Mesenchymal stem cell (in vitro differentiated cells and primary cell): ENCODE data around the gene VPS35L. TPM values are rescaled to one million over a fixed set of nuclear protein-coding genes. Genes with fewer than 3 reads are reported as not detected.
A peak's percentile ranks its signal among the peaks of the same experiment; 100 is the strongest.

Experiments used
- DNase-seq: peaks from one replicate; pipeline ENCODE4 v3.0.0-alpha.2; 2013
- H2AFZ ChIP-seq: one replicate; pipeline ENCODE4 v1.6.1; 2013; ENCODE audit warnings: low read depth, mild to moderate bottlenecking, control low read depth, inconsistent platforms, low read length, moderate library complexity
- H2AK5ac ChIP-seq: 2 replicates; pipeline ENCODE4 v1.6.1; 2013; ENCODE audit warnings: low read length, moderate library complexity, mild to moderate bottlenecking, inconsistent platforms; ENCODE audit not compliant: severe bottlenecking
- H2BK120ac ChIP-seq: one replicate; pipeline ENCODE4 v1.6.1; 2013; ENCODE audit warnings: low read depth, mild to moderate bottlenecking, inconsistent platforms, low read length, moderate library complexity
- H2BK12ac ChIP-seq, 2 experiments: one replicate each; pipeline ENCODE4 v1.6.1; 2013; ENCODE audit warnings: inconsistent platforms in 2 of 2, low read length in 2 of 2, mild to moderate bottlenecking in 2 of 2, moderate library complexity in 2 of 2, control low read depth in 1 of 2
- H2BK15ac ChIP-seq: one replicate; pipeline ENCODE4 v1.6.1; 2013; ENCODE audit warnings: mild to moderate bottlenecking, low read depth, inconsistent platforms; ENCODE audit not compliant: poor library complexity, severe bottlenecking
- H2BK5ac ChIP-seq: 2 replicates; pipeline ENCODE4 v1.6.1; 2013; ENCODE audit warnings: low read depth, mild to moderate bottlenecking, low read length, control low read depth, inconsistent platforms; ENCODE audit not compliant: poor library complexity, severe bottlenecking
- H3K14ac ChIP-seq, 2 experiments: one replicate each; pipeline ENCODE4 v1.6.1; 2013; ENCODE audit warnings: inconsistent platforms in 2 of 2, low read length in 2 of 2, control low read depth in 1 of 2, mild to moderate bottlenecking in 1 of 2, moderate library complexity in 1 of 2
- H3K18ac ChIP-seq, 2 experiments: one replicate each; pipeline ENCODE4 v1.6.1; 2013; ENCODE audit warnings: inconsistent platforms in 2 of 2, low read length in 2 of 2, control low read depth in 1 of 2, low read depth in 1 of 2, mild to moderate bottlenecking in 1 of 2
- H3K23ac ChIP-seq, 2 experiments: one replicate each; pipeline ENCODE4 v1.6.1; 2013; ENCODE audit warnings: inconsistent platforms in 2 of 2, low read length in 2 of 2, mild to moderate bottlenecking in 2 of 2, moderate library complexity in 2 of 2, control low read depth in 1 of 2
- H3K27ac ChIP-seq: 2 replicates; pipeline ENCODE4 v1.5.1; 2013; ENCODE audit warnings: mild to moderate bottlenecking, moderate library complexity, low read length, control low read depth, inconsistent platforms; ENCODE audit not compliant: poor library complexity, severe bottlenecking
- H3K27me3 ChIP-seq, 2 experiments: 2 replicates each; pipeline versions ENCODE4 v1.6.1 to v1.7.0; 2013; ENCODE audit warnings: low read length in 2 of 2, mild to moderate bottlenecking in 2 of 2, moderate library complexity in 2 of 2, control low read depth in 1 of 2, inconsistent platforms in 1 of 2; ENCODE audit not compliant: control insufficient read depth in 1 of 2, insufficient read depth in 1 of 2
- H3K36me3 ChIP-seq, 2 experiments: 2 replicates each; pipeline versions ENCODE4 v1.6.1 to v1.7.0; 2013; ENCODE audit warnings: low read length in 2 of 2, control low read depth in 1 of 2, inconsistent platforms in 1 of 2, low read depth in 1 of 2, mild to moderate bottlenecking in 1 of 2; ENCODE audit not compliant: insufficient read depth in 2 of 2, control insufficient read depth in 1 of 2
- H3K4ac ChIP-seq, 2 experiments: one replicate each; pipeline ENCODE4 v1.6.1; 2013; ENCODE audit warnings: inconsistent platforms in 2 of 2, low read length in 2 of 2, mild to moderate bottlenecking in 2 of 2, moderate library complexity in 2 of 2, control low read depth in 1 of 2, low read depth in 1 of 2
- H3K4me1 ChIP-seq: 2 replicates; pipeline ENCODE4 v1.6.1; 2013; ENCODE audit warnings: low read depth, low read length, control low read depth; ENCODE audit not compliant: control insufficient read depth, insufficient read depth
- H3K4me2 ChIP-seq: 2 replicates; pipeline ENCODE4 v1.6.1; 2013; ENCODE audit warnings: low read length, mild to moderate bottlenecking, inconsistent platforms; ENCODE audit not compliant: poor library complexity, severe bottlenecking
- H3K4me3 ChIP-seq, 2 experiments: 2 replicates each; pipeline versions ENCODE4 v1.5.1 to v1.7.0; 2013; ENCODE audit warnings: low read length in 2 of 2, mild to moderate bottlenecking in 2 of 2, control low read depth in 1 of 2, low read depth in 1 of 2; ENCODE audit not compliant: insufficient read depth in 1 of 2
- H3K79me1 ChIP-seq: replicated peaks from 2 replicates; pipeline ENCODE4 v1.6.1; 2013; ENCODE audit warnings: mild to moderate bottlenecking, control low read depth, low read length, inconsistent platforms; ENCODE audit not compliant: poor library complexity, severe bottlenecking
- H3K9ac ChIP-seq: 2 replicates; pipeline ENCODE4 v1.7.0; 2013; ENCODE audit warnings: mild to moderate bottlenecking, low read length, moderate library complexity
- H3K9me3 ChIP-seq: 2 replicates; pipeline ENCODE4 v1.7.0; 2013; ENCODE audit warnings: mild to moderate bottlenecking, low read length; ENCODE audit not compliant: control insufficient read depth
- H4K8ac ChIP-seq: one replicate; pipeline ENCODE4 v1.6.1; 2013; ENCODE audit warnings: inconsistent platforms, mild to moderate bottlenecking, low read length, moderate library complexity
- H4K91ac ChIP-seq: one replicate; pipeline ENCODE4 v1.6.1; 2013; ENCODE audit warnings: mild to moderate bottlenecking, low read length, inconsistent platforms
- WGBS: methylation state at CpG from one replicate; pipeline ENCODE4 v1.1.7; 2013; ENCODE audit warnings: mixed read lengths; 5-methylcytosine and 5-hydroxymethylcytosine counted together
- polyA plus RNA-seq, 2 experiments: library from polyadenylated mRNA; stranded (reverse); fragments of 200-250 nt; gene quantifications; one replicate each; pipeline ENCODE4 v1.2.3, GENCODE V29; 2013

The VPS35L gene
- polyA plus RNA-seq (2013, experiment 1 of 2) = 60.5 TPM
- 56.6 TPM for polyA plus RNA-seq (2013, experiment 2 of 2)

DNA sequence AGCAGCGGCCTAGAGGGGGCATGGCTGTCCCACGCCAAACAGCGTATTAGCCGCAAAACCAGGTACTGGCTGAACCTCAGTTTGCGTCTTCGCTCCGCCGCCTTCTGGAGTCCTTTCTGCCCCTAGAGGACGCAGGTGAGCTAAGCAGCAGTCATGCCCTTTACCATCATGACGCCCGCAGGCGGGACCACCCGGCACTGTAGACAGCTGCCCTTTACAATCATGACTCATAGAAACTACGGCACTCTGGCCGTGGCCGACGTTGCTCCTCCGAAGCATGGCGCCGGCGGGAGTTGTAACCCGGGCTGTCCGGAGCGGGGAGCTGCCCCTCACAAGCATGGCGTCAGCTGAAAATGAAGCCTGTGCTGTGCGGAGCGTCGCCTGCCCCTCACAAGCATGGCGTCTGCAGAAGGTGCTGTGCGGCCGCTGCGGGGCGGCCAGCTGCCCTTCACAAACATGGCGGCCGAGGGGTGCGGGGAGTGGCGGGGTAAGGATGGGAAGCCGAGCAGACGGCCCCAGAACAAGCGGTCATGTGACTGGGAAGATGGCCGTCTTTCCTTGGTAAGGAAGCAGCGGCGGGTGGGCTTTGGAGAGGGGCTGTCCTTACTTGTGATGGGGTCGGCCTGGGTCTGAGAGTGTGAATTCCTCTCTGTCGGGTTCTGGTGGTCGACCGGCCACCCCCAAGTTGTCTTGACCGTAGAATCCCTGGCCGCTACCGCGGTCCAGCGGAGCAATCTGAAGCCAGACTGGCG is at the start of gene VPS35L:
Gene VPS35L, plus strand, starts transcription at position 518 of the 752 bp plus-strand sequence. Its CDS starts 27 bp downstream, at position 545.
- Histone ChIP-seq H3K9me3 (no peaks in the 10 kb centered on the region), H2BK15ac (peak within 1 kb of the TSS; percentile 90), H2BK5ac (peak within 1 kb of the TSS; percentile 63), H3K14ac (peak within 1 kb of the TSS in 1 of 2 experiments; percentile 73), H3K4me2 (peak within 1 kb of the TSS; percentile 75), H2BK12ac (peak within 1 kb of the TSS in 1 of 2 experiments; percentile 54), H3K23ac (peak within 1 kb of the TSS; percentile 23 to 42), H3K79me1 (peaks cover 17% of the 10 kb centered on the region), H3K36me3 (peaks cover 0 to 16% of the 10 kb centered on the region in 2 experiments), H3K4me3 (peak within 1 kb of the TSS; percentile 75 to 91), H3K27me3 (no peaks in the 10 kb centered on the region), H4K91ac (peak within 1 kb of the TSS; percentile 78), H4K8ac (peak within 1 kb of the TSS; percentile 95), H3K18ac (peak within 1 kb of the TSS; percentile 89 to 94), H3K4ac (peak within 1 kb of the TSS; percentile 88), H2AFZ (peak within 1 kb of the TSS; percentile 85), H3K9ac (peak within 1 kb of the TSS; percentile 99), H3K27ac (peak within 1 kb of the TSS; percentile 96), H2AK5ac (peak within 1 kb of the TSS; percentile 6), H3K4me1 (peaks cover 3% of the 10 kb centered on the region), H2BK120ac (peak within 1 kb of the TSS; percentile 88)
- DNase-seq = peak; percentile 99
- under 1% methylated on average over 48 of the region's 53 CpGs for WGBS

DNA sequence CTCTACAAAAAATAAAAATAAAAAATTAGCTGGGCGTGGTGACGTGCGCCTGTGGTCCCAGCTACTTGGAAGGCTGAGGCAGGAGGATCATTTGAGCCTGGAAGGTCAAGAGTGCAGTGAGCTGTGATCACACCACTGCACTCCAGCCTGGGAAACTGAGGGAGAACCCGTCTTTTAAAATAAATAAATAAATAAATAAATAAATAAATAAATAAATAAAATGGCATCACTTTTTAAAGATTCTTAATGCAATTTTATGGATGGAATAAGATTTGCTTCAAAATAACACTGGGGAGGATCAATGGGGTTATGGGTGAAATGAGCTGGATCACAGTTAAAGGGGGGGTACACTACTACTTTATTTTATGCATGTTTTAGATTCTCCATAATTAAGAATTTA is 48.5 kb upstream of the VPS35L start:
- WGBS = 100% methylated on average over 3 of the region's 4 CpGs
- Histone ChIP-seq H3K14ac (no peak overlapping the region), H2BK12ac (no peak overlapping the region), H2BK15ac (no peak overlapping the region), H3K36me3 (peaks cover 29 to 81% of the 10 kb centered on the region in 2 experiments), H3K4me3 (no peak overlapping the region), H3K9ac (no peak overlapping the region), H4K8ac (no peak overlapping the region), H3K27me3 (no peaks in the 10 kb centered on the region), H2BK120ac (no peak overlapping the region), H3K27ac (no peak overlapping the region), H3K18ac (no peak overlapping the region), H3K4me2 (no peak overlapping the region), H3K79me1 (peaks cover 15% of the 10 kb centered on the region), H3K4me1 (no peaks in the 10 kb centered on the region), H4K91ac (no peak overlapping the region), H3K23ac (no peak overlapping the region), H2AK5ac (no peak overlapping the region), H2BK5ac (no peak overlapping the region), H3K4ac (no peak overlapping the region), H2AFZ (no peak overlapping the region), H3K9me3 (no peaks in the 10 kb centered on the region)
- DNase-seq = no peak

DNA sequence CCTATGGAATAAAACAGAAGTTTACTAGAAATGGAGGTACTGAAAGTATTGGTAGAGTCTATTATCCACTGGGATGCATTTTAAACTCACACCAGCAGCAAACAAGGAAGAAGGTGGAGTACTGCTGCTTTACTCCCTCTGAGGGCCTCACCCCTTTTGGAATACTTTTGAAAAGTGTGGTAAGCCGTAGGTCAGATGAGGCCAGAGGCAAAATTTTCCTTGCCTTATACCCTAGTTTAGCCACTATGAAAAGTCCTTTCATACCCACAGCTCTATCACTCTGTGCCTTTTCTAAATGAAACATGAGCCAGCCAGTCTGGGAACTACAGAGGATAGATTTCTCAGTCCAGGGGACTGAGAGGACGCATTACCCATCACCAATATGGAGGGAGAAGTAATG is 47.6 kb upstream of the VPS35L start:
- no peak overlapping the region for H4K91ac ChIP-seq
- peaks cover 15% of the 10 kb centered on the region for H3K79me1 ChIP-seq
- H3K27me3 ChIP-seq = no peaks in the 10 kb centered on the region
- H3K4me3 ChIP-seq = no peak overlapping the region
- no peak overlapping the region for H2BK12ac ChIP-seq
- no peak for DNase-seq
- H3K9ac ChIP-seq = no peak overlapping the region
- no peak overlapping the region for H2BK15ac ChIP-seq
- H3K4me2 ChIP-seq = no peak overlapping the region
- H3K36me3 ChIP-seq = peaks cover 24 to 75% of the 10 kb centered on the region in 2 experiments
- H3K23ac ChIP-seq = no peak overlapping the region
- H3K27ac ChIP-seq = no peak overlapping the region
- no peak overlapping the region for H4K8ac ChIP-seq
- H3K4me1 ChIP-seq = no peaks in the 10 kb centered on the region
- H3K9me3 ChIP-seq = no peaks in the 10 kb centered on the region
- 94% methylated on average over 2 of the region's 2 CpGs for WGBS
- no peak overlapping the region for H2AK5ac ChIP-seq
- H3K4ac ChIP-seq = no peak overlapping the region
- no peak overlapping the region for H2BK120ac ChIP-seq
- H3K14ac ChIP-seq = no peak overlapping the region
- no peak overlapping the region for H2BK5ac ChIP-seq
- no peak overlapping the region for H2AFZ ChIP-seq
- no peak overlapping the region for H3K18ac ChIP-seq

DNA sequence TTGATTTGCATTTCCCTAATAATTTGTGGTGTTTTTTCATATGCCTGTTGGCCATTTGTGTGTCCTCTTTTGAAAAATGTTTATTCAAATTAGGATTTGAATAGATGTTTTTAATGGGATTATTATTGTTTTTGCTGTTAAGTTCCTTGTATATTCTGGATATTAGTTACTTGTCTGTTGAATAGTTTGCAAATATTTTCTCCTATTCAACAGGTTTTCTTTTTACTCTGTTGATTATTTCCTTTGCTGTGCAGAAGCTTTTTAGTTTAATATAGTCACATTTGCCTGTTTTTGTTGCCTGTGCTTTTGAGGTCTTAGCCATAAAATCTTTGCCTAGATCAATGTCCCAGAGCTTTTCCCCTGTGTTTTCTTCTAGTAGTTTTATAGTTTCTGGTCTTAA is 43.2 kb upstream of the VPS35L start:
- Histone ChIP-seq H3K36me3 (peaks cover 12 to 74% of the 10 kb centered on the region in 2 experiments), H3K4me2 (no peak overlapping the region), H2AK5ac (no peak overlapping the region), H3K18ac (no peak overlapping the region), H3K4me3 (no peak overlapping the region), H3K9me3 (no peaks in the 10 kb centered on the region), H3K4ac (no peak overlapping the region), H4K8ac (no peak overlapping the region), H2BK12ac (no peak overlapping the region), H2BK120ac (no peak overlapping the region), H4K91ac (no peak overlapping the region), H3K23ac (no peak overlapping the region), H3K14ac (no peak overlapping the region), H3K9ac (no peak overlapping the region), H3K27me3 (no peaks in the 10 kb centered on the region), H2AFZ (no peak overlapping the region), H3K79me1 (peaks cover 16% of the 10 kb centered on the region), H3K4me1 (no peaks in the 10 kb centered on the region), H2BK15ac (no peak overlapping the region), H2BK5ac (no peak overlapping the region), H3K27ac (no peak overlapping the region)
- no peak for DNase-seq
